Thyroid gland (tissue), 4 donors: Measurements from ENCODE around the gene ABHD12B. TPM values are rescaled to one million over a fixed set of nuclear protein-coding genes. Genes with fewer than 3 reads are reported as not detected.

ENCODE experiments used
- DNase-seq, 2 donors: peaks; one replicate each; pipeline ENCODE4 v3.0.0-alpha.2; 2019
- H3K27ac ChIP-seq, 3 donors: fragments of 200-600 bp; sonication (generic); 1 replicate in 2 of 3; 2 replicates in 1 of 3; pipeline ENCODE4 v1.5.1; 2016 to 2019; ENCODE audit warnings: mild to moderate bottlenecking in 1 of 3, moderate library complexity in 1 of 3
- H3K27me3 ChIP-seq: fragments of 200-600 bp; sonication (generic); one replicate; pipeline ENCODE4 v1.5.1; 2019
- H3K36me3 ChIP-seq, 2 donors: fragments of 200-600 bp; sonication (generic); one replicate each; pipeline ENCODE4 v1.5.1; 2016 to 2019
- H3K4me1 ChIP-seq, 2 donors: fragments of 200-600 bp; sonication (generic); one replicate each; pipeline ENCODE4 v1.5.1; 2017 to 2019
- H3K4me3 ChIP-seq, 3 donors: fragments of 200-600 bp; sonication (generic); replicated peaks in 1 of 3; 1 replicate in 2 of 3; 2 replicates in 1 of 3; pipeline ENCODE4 v1.5.1; 2016; ENCODE audit warnings: mild to moderate bottlenecking in 1 of 3
- H3K9me3 ChIP-seq: fragments of 200-600 bp; sonication (generic); one replicate; pipeline ENCODE4 v1.5.1; 2017
- CTCF ChIP-seq, 6 experiments: fragments of 200-600 bp in 3 of 6; fragments of 450-650 bp in 3 of 6; sonication (generic) in 3 of 6; IDR thresholded peaks; one replicate each; pipeline ENCODE4 v1.5.1; 2016 to 2019; ENCODE audit warnings: antibody characterized with exemption in 6 of 6, mild to moderate bottlenecking in 2 of 6, inconsistent platforms in 1 of 6, moderate library complexity in 1 of 6
- POLR2A ChIP-seq, 2 donors: fragments of 450-650 bp; IDR thresholded peaks; one replicate each; pipeline ENCODE4 v1.6.1; 2017; ENCODE audit warnings: antibody characterized with exemption in 2 of 2, mild to moderate bottlenecking in 2 of 2, moderate library complexity in 1 of 2
- WGBS, 2 donors: methylation state at CpG; one replicate each; pipeline ENCODE4 v1.1.5; 2017; 5-methylcytosine and 5-hydroxymethylcytosine counted together
- intact Hi-C: fragments of 100-400 bp; cut with DNase I; formaldehyde crosslinking; loops from one replicate; pipeline ENCODE4 v1.15.1; 2023
- total RNA-seq, 4 donors: library from RNA; depleted of rRNA; stranded (reverse); fragments of >200 nt; gene quantifications; one replicate each; pipeline ENCODE4 v1.2.3, GENCODE V29; 2016

Gene ABHD12B
- total RNA-seq, 4 donors from 2014 or later = 0.11 TPM; not detected in 3

- intact Hi-C loops = no loop called here
- no peaks in the 10 kb centered on the region for H3K9me3 ChIP-seq
- H3K36me3 ChIP-seq = peaks cover 0 to 11% of the 10 kb centered on the region in 2 donors
- 90 to 91% methylated on average over 6 of the region's 6 CpGs for WGBS, 2 donors
- TF ChIP-seq CTCF (IDR thresholded peaks at IDR 0.05) (no peak), POLR2A (IDR thresholded peaks at IDR 0.05) (no peak)
- no peak for DNase-seq
- H3K27ac ChIP-seq = no peak overlapping the region
- no peaks in the 10 kb centered on the region for H3K27me3 ChIP-seq
- no peaks in the 10 kb centered on the region for H3K4me1 ChIP-seq
- H3K4me3 ChIP-seq = no peak overlapping the region
These were observed 56.3 kb downstream of the ABHD12B start for GRCh38 chr14:50928002-50928635.

- no peak overlapping the region for H3K27ac ChIP-seq
- no peaks in the 10 kb centered on the region for H3K27me3 ChIP-seq
- peaks cover 0 to 9% of the 10 kb centered on the region in 2 donors for H3K36me3 ChIP-seq
- intact Hi-C loops = no loop called here
- DNase-seq = no peak
- H3K4me3 ChIP-seq = no peak overlapping the region
- no peak for TF ChIP-seq CTCF (IDR thresholded peaks at IDR 0.05)
- no peak for TF ChIP-seq POLR2A (IDR thresholded peaks at IDR 0.05)
- H3K4me1 ChIP-seq = no peaks in the 10 kb centered on the region
- no peaks in the 10 kb centered on the region for H3K9me3 ChIP-seq
- 95 to 96% methylated on average over 2 of the region's 2 CpGs for WGBS, 2 donors
These were observed 57.7 kb downstream of the ABHD12B start for GRCh38 chr14:50929506-50929905.

- TF ChIP-seq CTCF (IDR thresholded peaks at IDR 0.05) = no peak
- no peak for TF ChIP-seq POLR2A (IDR thresholded peaks at IDR 0.05)
- DNase-seq = no peak
- intact Hi-C loops = no loop called here
- no peaks in the 10 kb centered on the region for H3K4me1 ChIP-seq
- no peak overlapping the region for H3K27ac ChIP-seq
- no peaks in the 10 kb centered on the region for H3K9me3 ChIP-seq
- WGBS, 2 donors = 95 to 97% methylated on average over 3 of the region's 3 CpGs
- H3K27me3 ChIP-seq = no peaks in the 10 kb centered on the region
- peaks cover 0 to 9% of the 10 kb centered on the region in 2 donors for H3K36me3 ChIP-seq
- H3K4me3 ChIP-seq = no peak overlapping the region
These were observed 59.7 kb downstream of the ABHD12B start for GRCh38 chr14:50931559-50931958.

GRCh38 chr14:50932156-50932555, 60.3 kb downstream of the ABHD12B start:
- H3K36me3 ChIP-seq = peaks cover 0 to 9% of the 10 kb centered on the region in 2 donors
- no peaks in the 10 kb centered on the region for H3K27me3 ChIP-seq
- H3K4me1 ChIP-seq = no peaks in the 10 kb centered on the region
- 42 to 50% methylated on average over 1 of the region's 1 CpG for WGBS, 2 donors
- no peak overlapping the region for H3K4me3 ChIP-seq
- TF ChIP-seq CTCF (IDR thresholded peaks at IDR 0.05) = no peak
- TF ChIP-seq POLR2A (IDR thresholded peaks at IDR 0.05) = no peak
- intact Hi-C loops = no loop called here
- H3K27ac ChIP-seq = no peak overlapping the region
- no peak for DNase-seq
- no peaks in the 10 kb centered on the region for H3K9me3 ChIP-seq

GRCh38 chr14:50932592-50933495, 61.0 kb downstream of the ABHD12B start:
- no peak for TF ChIP-seq POLR2A (IDR thresholded peaks at IDR 0.05)
- TF ChIP-seq CTCF (IDR thresholded peaks at IDR 0.05) = no peak
- intact Hi-C loops = no loop called here
- no peaks in the 10 kb centered on the region for H3K27me3 ChIP-seq
- H3K4me3 ChIP-seq = no peak overlapping the region
- no peak for DNase-seq
- H3K27ac ChIP-seq = no peak overlapping the region
- peaks cover 0 to 9% of the 10 kb centered on the region in 2 donors for H3K36me3 ChIP-seq
- 86 to 87% methylated on average over 4 of the region's 4 CpGs for WGBS, 2 donors
- H3K4me1 ChIP-seq = no peaks in the 10 kb centered on the region
- H3K9me3 ChIP-seq = no peaks in the 10 kb centered on the region
